Bone marrow (tissue), 2 donors: ENCODE data around the gene PTP4A1.

Experiments
- DNase-seq, 2 donors: peaks; one replicate each; lab custom pipeline; 2025; lab: John Stamatoyannopoulos, UW

PTP4A1 gene

DNA sequence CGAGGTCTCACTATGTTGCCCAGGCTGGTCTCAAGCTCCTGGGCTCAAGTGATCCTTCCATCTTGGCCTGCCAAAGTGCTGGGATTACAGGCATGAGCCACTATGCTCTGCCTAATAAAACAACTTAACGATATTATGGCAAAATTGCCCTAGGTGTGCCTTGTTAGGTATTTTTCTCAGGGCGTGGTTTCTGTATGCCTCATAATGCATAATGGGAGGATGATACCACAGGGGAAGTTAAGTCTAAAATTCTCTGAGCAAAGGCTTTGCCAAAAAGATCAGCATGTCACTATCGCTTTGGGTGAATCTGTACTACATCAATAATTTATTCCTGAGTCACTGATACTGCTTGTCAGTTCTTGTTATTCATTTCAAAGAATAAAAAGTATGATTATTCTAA lies 15.9 kb upstream of the PTP4A1 start:
- no peak for DNase-seq

DNA sequence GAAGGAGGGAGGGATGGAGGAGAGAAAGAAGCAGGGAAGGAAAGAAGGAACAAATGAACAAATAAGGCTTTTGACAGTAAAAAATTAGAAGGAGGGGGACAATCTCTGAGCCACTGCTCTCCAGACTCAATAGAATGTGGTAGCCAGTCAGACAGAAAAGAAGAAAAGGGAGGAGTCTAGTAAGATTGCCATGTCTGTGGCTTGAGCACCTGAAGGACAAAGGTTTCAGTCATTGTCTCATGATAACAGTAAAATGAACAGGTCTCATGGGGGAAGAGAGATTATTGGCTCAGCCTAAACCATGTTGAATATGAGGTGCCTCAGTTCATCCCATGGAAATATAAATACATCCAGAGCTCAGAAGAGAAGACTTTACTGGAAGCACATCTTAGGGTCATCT lies 14.0 kb upstream of the PTP4A1 start:
- no peak for DNase-seq

DNA sequence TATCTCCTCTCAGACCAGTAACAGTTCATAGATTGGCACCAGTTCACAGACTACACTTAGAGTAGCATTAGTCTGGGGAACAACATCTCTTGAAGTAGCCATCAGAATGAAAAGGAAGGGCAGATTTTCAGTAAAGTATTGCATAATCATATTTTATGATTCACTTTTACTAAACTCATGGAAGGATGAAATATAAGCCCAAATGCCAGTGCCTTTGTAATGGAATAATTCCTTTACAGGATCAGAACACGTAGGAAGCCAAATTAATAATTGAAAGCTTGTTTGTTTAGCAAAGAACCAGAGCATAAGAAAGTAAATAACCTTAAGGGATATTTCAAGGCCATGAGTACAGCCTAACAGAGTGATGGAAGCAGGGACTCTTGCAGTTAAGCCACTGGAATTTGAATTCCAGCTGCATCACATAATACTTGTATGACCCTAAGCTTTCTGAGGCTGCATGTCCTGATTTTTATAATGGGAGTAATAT lies 11.4 kb upstream of the PTP4A1 start:
- DNase-seq, result no peak

DNA sequence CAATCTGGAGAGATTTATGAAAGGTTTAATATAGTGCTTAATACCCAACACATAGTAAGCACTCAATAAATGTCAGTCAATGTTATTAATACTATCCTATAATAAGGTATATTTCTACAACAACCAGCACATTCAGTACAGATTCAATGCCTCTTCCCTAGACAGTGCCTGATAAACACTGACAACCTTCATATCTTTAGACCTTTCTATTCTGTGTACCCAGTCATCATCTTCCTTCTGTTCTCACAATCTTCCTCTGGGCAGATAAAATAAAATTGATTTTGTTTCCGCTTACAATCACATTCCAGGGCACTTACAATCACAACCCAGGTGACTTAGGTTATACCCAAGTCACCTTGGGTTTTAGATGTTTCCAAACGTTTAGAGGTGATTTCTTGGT lies 11.0 kb upstream of the PTP4A1 start:
- no peak for DNase-seq

GRCh38 chr6:63563235-63563634 lies 9.0 kb upstream of the PTP4A1 start:
- DNase-seq, result no peak

GRCh38 chr6:63565058-63565726 lies 7.1 kb upstream of the PTP4A1 start:
- DNase-seq, result no peak

DNA sequence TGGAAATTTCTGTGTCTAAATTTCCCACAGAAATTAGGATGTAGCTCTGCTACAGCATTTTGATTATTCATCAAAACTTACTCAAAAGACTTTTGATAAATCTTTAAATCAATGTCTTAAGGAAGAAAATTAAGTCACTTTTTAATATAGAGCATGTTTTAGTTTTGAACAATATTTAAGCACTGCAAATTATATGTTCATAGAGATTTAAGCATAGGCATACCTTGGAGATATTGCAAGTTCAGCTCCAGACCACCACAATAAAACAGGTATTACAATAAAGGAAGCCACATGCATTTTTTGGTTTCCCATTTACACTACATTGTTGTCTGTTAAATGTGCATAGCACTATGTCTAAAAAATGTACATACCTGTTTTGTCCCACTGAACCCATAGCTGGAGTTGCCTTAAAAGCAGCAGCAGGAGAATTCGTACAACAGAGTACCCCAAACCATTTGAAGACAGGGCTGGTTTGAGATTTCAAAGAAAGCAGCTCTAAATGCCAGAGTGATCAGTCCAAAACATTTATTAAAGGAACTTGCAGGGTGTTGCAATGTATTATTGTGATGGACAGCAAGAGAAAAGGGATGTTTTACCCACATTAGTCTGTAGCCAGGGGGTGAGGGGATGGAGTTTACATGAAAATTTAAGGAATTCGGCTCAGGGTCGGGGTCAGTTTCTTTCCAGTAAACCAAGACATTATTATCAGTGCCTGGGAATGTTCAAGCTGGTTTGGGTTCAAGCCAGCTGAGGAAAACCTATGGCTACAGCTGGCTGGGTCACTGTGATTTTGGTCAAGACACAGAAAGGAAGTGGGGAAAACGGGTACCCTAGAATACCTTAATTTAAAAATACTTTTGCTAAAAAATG lies 6.3 kb upstream of the PTP4A1 start:
- no peak for DNase-seq

DNA sequence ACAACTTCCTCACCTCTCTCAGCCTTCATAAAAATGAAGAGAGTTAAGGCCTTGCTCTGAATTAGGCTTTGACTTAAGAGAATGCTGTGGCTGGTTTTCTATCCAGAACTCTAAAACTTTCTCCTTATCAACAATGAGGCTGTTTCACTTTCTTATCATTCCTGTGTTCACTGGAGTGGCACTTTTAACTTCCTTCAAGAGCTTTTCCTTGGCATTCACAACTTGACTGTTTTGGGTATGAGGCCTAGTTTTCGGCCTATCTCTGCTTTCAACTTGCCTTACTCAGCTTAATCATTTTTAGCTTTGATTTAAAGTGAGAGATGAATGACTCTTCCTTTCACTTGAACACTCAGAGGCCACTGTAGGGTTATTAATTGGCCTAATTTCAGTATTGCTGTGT lies 4.3 kb upstream of the PTP4A1 start:
- DNase-seq, result no peak

GRCh38 chr6:63571361-63572043 lies 778 bp upstream of the PTP4A1 start:
- no peak for DNase-seq

GRCh38 chr6:63572747-63573075 lies 431 bp downstream of the PTP4A1 start:
- no peak for DNase-seq

DNA sequence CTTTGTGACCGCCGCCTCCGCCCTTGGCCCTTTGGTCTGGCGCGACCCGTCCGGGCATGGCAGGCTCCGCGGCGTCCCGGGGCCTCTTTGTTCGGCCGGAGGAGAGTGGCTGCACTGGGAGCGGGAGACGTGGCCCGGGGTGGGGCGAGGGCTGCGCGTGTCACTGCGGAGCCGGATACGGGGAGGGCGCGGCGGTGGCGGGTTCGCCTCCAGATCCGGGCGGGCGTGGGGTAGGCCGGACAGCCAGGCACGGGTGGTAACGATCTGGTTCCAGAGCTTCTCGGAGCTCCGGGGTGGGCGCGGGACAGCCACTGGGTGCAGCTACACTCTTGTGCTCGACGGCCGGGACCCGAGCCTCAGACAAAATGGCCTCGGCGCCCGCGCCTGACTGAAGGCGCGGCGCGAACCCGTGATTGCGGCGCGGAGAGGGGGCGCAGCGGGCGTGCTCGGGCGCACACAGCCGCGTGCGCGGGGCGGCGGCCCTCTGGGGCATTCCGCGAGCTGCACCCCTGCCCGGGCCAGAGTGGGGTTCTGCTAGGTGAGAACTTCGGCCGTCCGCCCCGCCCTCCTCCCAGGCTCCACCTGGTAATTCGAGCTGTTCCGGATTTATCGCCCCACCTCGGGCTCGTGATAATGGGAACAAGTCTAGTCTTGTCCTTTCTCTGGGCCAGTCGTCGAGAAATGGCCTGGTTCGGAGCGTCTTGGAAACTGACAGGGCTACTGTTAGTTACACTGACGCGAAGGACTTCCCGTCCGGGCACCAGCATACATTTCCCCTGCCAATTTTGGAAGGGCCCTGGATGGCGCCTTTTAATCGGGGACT lies 1.0 kb downstream of the PTP4A1 start:
- peak; percentile 39 to 47 for DNase-seq

- DNase-seq, result no peak
Measured at GRCh38 chr6:63573899-63574553, 1.7 kb downstream of the PTP4A1 start.

DNA sequence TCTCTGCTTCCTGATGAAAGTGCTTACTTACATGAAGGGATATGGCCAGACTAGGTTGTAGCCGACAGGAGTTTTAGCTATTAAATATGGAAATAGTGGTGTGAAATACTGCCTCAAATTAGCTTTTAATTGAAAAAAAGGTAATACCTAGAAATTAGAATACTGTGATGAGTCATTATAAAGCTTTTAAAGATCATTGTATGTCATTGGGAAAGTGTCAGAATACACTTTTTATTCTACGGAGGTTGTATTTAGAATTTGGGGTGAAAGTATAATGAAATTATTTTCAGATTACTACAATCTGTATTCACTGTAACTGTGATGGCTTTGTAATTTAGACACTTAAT lies 2.2 kb downstream of the PTP4A1 start:
- no peak for DNase-seq

DNA sequence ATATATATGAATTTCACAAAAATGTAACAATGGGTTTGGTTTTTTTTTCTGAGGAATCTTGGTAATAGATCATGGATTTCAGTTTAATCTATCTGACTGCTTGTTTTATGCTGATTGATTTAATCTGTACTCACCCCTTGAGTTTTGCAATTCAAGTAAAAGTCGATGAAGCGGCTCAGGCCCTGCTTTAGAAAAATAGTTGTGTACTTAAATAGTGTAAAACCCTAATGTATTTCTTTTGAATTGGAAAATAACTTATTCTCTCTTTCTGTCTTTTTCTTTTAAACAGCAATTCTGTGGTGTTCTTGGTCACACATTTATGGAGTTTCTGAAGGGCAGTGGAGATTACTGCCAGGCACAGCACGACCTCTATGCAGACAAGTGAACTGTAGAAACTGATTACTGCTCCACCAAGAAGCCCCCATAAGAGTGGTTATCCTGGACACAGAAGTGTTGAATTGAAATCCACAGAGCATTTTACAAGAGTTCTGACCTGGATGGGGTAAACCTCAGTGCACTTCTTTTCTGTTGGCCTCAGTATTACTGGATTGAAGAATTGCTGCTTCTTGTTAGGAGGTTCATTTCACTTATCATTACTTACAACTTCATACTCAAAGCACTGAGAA lies 4.0 kb downstream of the PTP4A1 start:
- no peak for DNase-seq

GRCh38 chr6:63576985-63577712 lies 4.9 kb downstream of the PTP4A1 start:
- no peak for DNase-seq

DNA sequence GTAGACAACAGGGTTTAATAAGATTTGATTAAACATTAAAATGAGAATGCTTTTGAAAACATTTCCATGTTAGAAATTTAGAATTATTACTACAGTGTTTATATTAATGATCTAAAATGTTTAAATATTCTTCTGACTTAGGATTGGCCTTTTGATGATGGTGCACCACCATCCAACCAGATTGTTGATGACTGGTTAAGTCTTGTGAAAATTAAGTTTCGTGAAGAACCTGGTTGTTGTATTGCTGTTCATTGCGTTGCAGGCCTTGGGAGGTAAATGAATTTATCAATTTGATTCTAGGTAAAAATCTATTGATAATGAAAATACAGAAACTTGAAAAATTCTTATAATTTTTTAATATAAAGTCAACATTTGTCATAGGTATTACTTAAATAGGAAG lies 6.5 kb downstream of the PTP4A1 start:
- no peak for DNase-seq

GRCh38 chr6:63579937-63580703 lies 7.8 kb downstream of the PTP4A1 start:
- DNase-seq, result no peak

DNA sequence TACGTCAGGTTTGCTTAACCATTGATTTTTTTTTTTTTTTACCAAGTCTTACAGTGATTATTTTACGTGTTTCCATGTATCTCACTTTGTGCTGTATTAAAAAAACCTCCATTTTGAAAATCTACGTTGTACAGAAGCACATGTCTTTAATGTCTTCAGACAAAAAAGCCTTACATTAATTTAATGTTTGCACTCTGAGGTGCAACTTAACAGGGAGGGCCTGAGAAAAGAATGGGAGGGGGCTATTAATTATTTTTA lies 8.4 kb downstream of the PTP4A1 start:
- no peak for DNase-seq

GRCh38 chr6:63581355-63582013 lies 9.2 kb downstream of the PTP4A1 start:
- no peak for DNase-seq
